H1 (cell line): ENCODE measurements around the gene ENTPD2. TPM values are rescaled to one million over a fixed set of nuclear protein-coding genes. Genes with fewer than 3 reads are reported as not detected.

Source experiments
- CTCF ChIA-PET: fragments of 300-600 bp; sonication (Branson Sonifier 250); formaldehyde crosslinking; loops from one replicate; lab custom pipeline; 2021; ENCODE audit not compliant: partially characterized antibody; lab: Charles Lee
- POLR2A ChIA-PET: fragments of 300-600 bp; sonication (Branson Sonifier 250); formaldehyde crosslinking; loops from one replicate; lab custom pipeline; 2021; ENCODE audit warnings: inconsistent platforms; ENCODE audit not compliant: partially characterized antibody; lab: Charles Lee
- DNase-seq, 2 experiments: peaks; one replicate each; pipeline versions ENCODE4 v3.0.0 to v3.0.0-alpha.2; 2010 to 2022; ENCODE audit warnings: low spot score in 2 of 2, low read depth in 1 of 2, mixed read lengths in 1 of 2
- FAIRE-seq: peaks from 2 replicates; lab custom pipeline; 2011; peaks lifted over from hg19 to GRCh38; lab: Jason Lieb, UNC
- H2AFZ ChIP-seq: 2 replicates; pipeline ENCODE4 v1.8.1; 2012; ENCODE audit warnings: low read length, inconsistent platforms
- H2AK5ac ChIP-seq: 2 replicates; pipeline ENCODE4 v1.6.1; 2013; ENCODE audit warnings: low read depth, low read length
- H2BK120ac ChIP-seq: replicated peaks from 2 replicates; pipeline ENCODE3; 2013; ENCODE audit warnings: low read depth, low read length, inconsistent platforms
- H2BK12ac ChIP-seq: 2 replicates; pipeline ENCODE4 v1.6.1; 2013; ENCODE audit warnings: low read depth, low read length
- H2BK15ac ChIP-seq: 2 replicates; pipeline ENCODE4 v1.6.1; 2013; ENCODE audit warnings: low read length
- H2BK20ac ChIP-seq: 2 replicates; pipeline ENCODE4 v1.6.1; 2013; ENCODE audit warnings: low read length
- H2BK5ac ChIP-seq: 2 replicates; pipeline ENCODE4 v1.6.1; 2013; ENCODE audit warnings: low read depth, low read length
- H3K14ac ChIP-seq: 2 replicates; pipeline ENCODE4 v1.6.1; 2013; ENCODE audit warnings: inconsistent platforms; ENCODE audit not compliant: insufficient read length
- H3K18ac ChIP-seq: 2 replicates; pipeline ENCODE4 v1.6.1; 2013; ENCODE audit warnings: low read length; ENCODE audit errors: extremely low read depth
- H3K23ac ChIP-seq: 2 replicates; pipeline ENCODE4 v1.6.1; 2013; ENCODE audit warnings: inconsistent platforms; ENCODE audit not compliant: insufficient read length
- H3K23me2 ChIP-seq: 2 replicates; pipeline ENCODE4 v1.6.1; 2013; ENCODE audit warnings: low read depth, low read length
- H3K27ac ChIP-seq: 2 replicates; pipeline ENCODE4 v1.6.1; 2011; ENCODE audit warnings: low read depth, low read length, inconsistent platforms
- H3K27me3 ChIP-seq, 4 experiments: replicated peaks in 1 of 4; 1 replicate in 1 of 4; 2 replicates in 3 of 4; pipeline versions ENCODE4 v1.6.1 to v1.8.1; 2011 to 2013; ENCODE audit warnings: low read length in 3 of 4, mild to moderate bottlenecking in 3 of 4, inconsistent platforms in 2 of 4, mixed read lengths in 2 of 4, moderate library complexity in 1 of 4; ENCODE audit not compliant: control insufficient read depth in 3 of 4, insufficient read depth in 3 of 4; ENCODE audit errors: extremely low read depth in 1 of 4
- H3K36me3 ChIP-seq, 4 experiments: 2 replicates each; pipeline versions ENCODE4 v1.6.1 to v1.8.1; 2011 to 2013; ENCODE audit warnings: mild to moderate bottlenecking in 4 of 4, low read length in 3 of 4, moderate library complexity in 2 of 4, control low read depth in 1 of 4, inconsistent platforms in 1 of 4; ENCODE audit not compliant: insufficient read depth in 4 of 4, control insufficient read depth in 2 of 4
- H3K4ac ChIP-seq: replicated peaks from 2 replicates; pipeline ENCODE3; 2013; ENCODE audit warnings: low read length, low read depth, mixed read lengths, inconsistent platforms; ENCODE audit not compliant: insufficient read length
- H3K4me1 ChIP-seq, 4 experiments: replicated peaks in 1 of 4; 1 replicate in 1 of 4; 2 replicates in 3 of 4; pipeline versions ENCODE4 v1.6.1 to v1.8.1; 2011 to 2013; ENCODE audit warnings: low read length in 3 of 4, inconsistent platforms in 2 of 4, mixed read lengths in 1 of 4; ENCODE audit not compliant: insufficient read depth in 4 of 4, control insufficient read depth in 3 of 4
- H3K4me2 ChIP-seq, 2 experiments: 2 replicates each; pipeline versions ENCODE4 v1.6.1 to v1.8.1; 2011 to 2013; ENCODE audit warnings: low read depth in 2 of 2, low read length in 2 of 2, control low read depth in 1 of 2, inconsistent platforms in 1 of 2, mild to moderate bottlenecking in 1 of 2; ENCODE audit not compliant: insufficient read depth in 1 of 2
- H3K4me3 ChIP-seq, 4 experiments: fragments of 200-600, 300-600 bp in 1 of 4; sonication (generic), shearing (Covaris generic), sonication (Bioruptor Twin) in 1 of 4; 2 replicates each; pipeline versions ENCODE4 v1.5.1 to v1.8.1; 2011 to 2016; ENCODE audit warnings: low read length in 4 of 4, low read depth in 3 of 4, control low read depth in 2 of 4, inconsistent platforms in 2 of 4, mild to moderate bottlenecking in 2 of 4, mixed read lengths in 1 of 4, moderate library complexity in 1 of 4; ENCODE audit not compliant: insufficient read depth in 2 of 4; ENCODE audit errors: extremely low read depth in 1 of 4
- H3K56ac ChIP-seq: replicated peaks from 2 replicates; pipeline ENCODE3; 2013; ENCODE audit warnings: low read depth, mild to moderate bottlenecking, mixed read lengths, low read length, inconsistent platforms; ENCODE audit not compliant: insufficient read length
- H3K79me1 ChIP-seq: 2 replicates; pipeline ENCODE4 v1.6.1; 2013; ENCODE audit warnings: low read depth, low read length, control low read depth
- H3K79me2 ChIP-seq, 2 experiments: 2 replicates each; pipeline versions ENCODE4 v1.6.1 to v1.8.1; 2012 to 2013; ENCODE audit warnings: low read length in 2 of 2, mild to moderate bottlenecking in 2 of 2, inconsistent platforms in 1 of 2; ENCODE audit not compliant: insufficient read depth in 2 of 2, control insufficient read depth in 1 of 2
- H3K9ac ChIP-seq, 4 experiments: replicated peaks in 1 of 4; 1 replicate in 1 of 4; 2 replicates in 3 of 4; pipeline versions ENCODE4 v1.6.1 to v1.8.1; 2011 to 2013; ENCODE audit warnings: low read depth in 3 of 4, low read length in 3 of 4, control low read depth in 2 of 4, mild to moderate bottlenecking in 2 of 4, moderate library complexity in 2 of 4, inconsistent platforms in 1 of 4; ENCODE audit errors: extremely low read depth in 1 of 4
- H3K9me3 ChIP-seq, 2 experiments: 2 replicates each; pipeline versions ENCODE4 v1.6.1 to v1.8.1; 2012 to 2013; ENCODE audit warnings: mild to moderate bottlenecking in 2 of 2, moderate library complexity in 2 of 2, control low read depth in 1 of 2, inconsistent platforms in 1 of 2, low read depth in 1 of 2, low read length in 1 of 2, mixed read lengths in 1 of 2; ENCODE audit not compliant: insufficient read depth in 2 of 2
- H4K20me1 ChIP-seq, 2 experiments: replicated peaks in 1 of 2; 2 replicates each; pipeline versions ENCODE3 to v1.8.1; 2011 to 2013; ENCODE audit warnings: inconsistent platforms in 2 of 2, low read length in 2 of 2, mild to moderate bottlenecking in 1 of 2; ENCODE audit not compliant: insufficient read depth in 2 of 2, control insufficient read depth in 1 of 2
- H4K5ac ChIP-seq: 2 replicates; pipeline ENCODE4 v1.6.1; 2013; ENCODE audit warnings: low read length, low read depth, mixed read lengths, inconsistent platforms; ENCODE audit not compliant: insufficient read length
- H4K8ac ChIP-seq: 2 replicates; pipeline ENCODE4 v1.8.0; 2013; ENCODE audit warnings: mild to moderate bottlenecking, moderate library complexity, low read length, inconsistent platforms; ENCODE audit not compliant: insufficient read depth; ENCODE audit errors: extremely low read depth
- H4K91ac ChIP-seq: replicated peaks from 2 replicates; pipeline ENCODE3; 2013; ENCODE audit warnings: low read length, mixed read lengths, inconsistent platforms; ENCODE audit not compliant: insufficient read length
- GABPA ChIP-seq: IDR thresholded peaks from 2 replicates; pipeline ENCODE4 v1.6.1; 2011; ENCODE audit warnings: mild to moderate bottlenecking, low read length, moderate library complexity, borderline replicate concordance; ENCODE audit not compliant: insufficient read depth
- TCF12 ChIP-seq: IDR thresholded peaks from 2 replicates; pipeline ENCODE4 v1.6.1; 2011; ENCODE audit warnings: low read depth, mild to moderate bottlenecking, low read length
- ZNF274 ChIP-seq: IDR thresholded peaks from 2 replicates; pipeline ENCODE4 v1.7.0; 2012; ENCODE audit warnings: low read length, borderline replicate concordance; ENCODE audit errors: extremely low read depth
- WGBS, 2 experiments: shearing (Covaris generic) in 1 of 2; methylation state at CpG; one replicate each; pipeline versions ENCODE4 v1.1.6 to v1.1.7; 2013 to 2015; ENCODE audit warnings: low lambda C conversion rate in 2 of 2, mixed read lengths in 2 of 2, inconsistent platforms in 1 of 2, low coverage in 1 of 2, missing lambda C conversion rate in 1 of 2; ENCODE audit not compliant: insufficient replicate concordance in 2 of 2, insufficient coverage in 1 of 2, insufficient read length in 1 of 2; ENCODE audit errors: extremely low coverage in 1 of 2, missing lambda C conversion rate in 1 of 2; 5-methylcytosine and 5-hydroxymethylcytosine counted together
- polyA plus RNA-seq, 7 experiments: library from polyadenylated mRNA; depleted of rRNA in 3 of 7; stranded (reverse) in 5 of 7; unstranded in 2 of 7; fragments of >200 nt in 5 of 7; fragments of 200-250 nt in 2 of 7; gene quantifications; 1 replicate in 5 of 7; 2 replicates in 1 of 7; 4 replicates in 1 of 7; pipeline versions ENCODE4 v1.2.1 to v1.2.3, GENCODE V29; 2011 to 2013; ENCODE audit warnings: missing spikeins in 2 of 7, mixed read lengths in 2 of 7
- total RNA-seq: library from RNA; stranded (reverse); fragmentation: NEBNext Ultra II Directional; extraction: Animal tissue kit (Norgen Biotek cat#: 25700); gene quantifications from 2 replicates; pipeline ENCODE4 v1.2.1, GENCODE V29; 2021
- TF ChIP-seq, protein P1 (sequence below): IDR thresholded peaks from 2 replicates; pipeline ENCODE4 v1.6.1; 2012; ENCODE audit warnings: inconsistent platforms

ENTPD2 gene
- total and polyA plus RNA-seq, 2 of the 8 experiments (the other 6 are each of a cell fraction or from before 2014, with no cell fraction given): 0.65 to 3.8 TPM

DNA sequence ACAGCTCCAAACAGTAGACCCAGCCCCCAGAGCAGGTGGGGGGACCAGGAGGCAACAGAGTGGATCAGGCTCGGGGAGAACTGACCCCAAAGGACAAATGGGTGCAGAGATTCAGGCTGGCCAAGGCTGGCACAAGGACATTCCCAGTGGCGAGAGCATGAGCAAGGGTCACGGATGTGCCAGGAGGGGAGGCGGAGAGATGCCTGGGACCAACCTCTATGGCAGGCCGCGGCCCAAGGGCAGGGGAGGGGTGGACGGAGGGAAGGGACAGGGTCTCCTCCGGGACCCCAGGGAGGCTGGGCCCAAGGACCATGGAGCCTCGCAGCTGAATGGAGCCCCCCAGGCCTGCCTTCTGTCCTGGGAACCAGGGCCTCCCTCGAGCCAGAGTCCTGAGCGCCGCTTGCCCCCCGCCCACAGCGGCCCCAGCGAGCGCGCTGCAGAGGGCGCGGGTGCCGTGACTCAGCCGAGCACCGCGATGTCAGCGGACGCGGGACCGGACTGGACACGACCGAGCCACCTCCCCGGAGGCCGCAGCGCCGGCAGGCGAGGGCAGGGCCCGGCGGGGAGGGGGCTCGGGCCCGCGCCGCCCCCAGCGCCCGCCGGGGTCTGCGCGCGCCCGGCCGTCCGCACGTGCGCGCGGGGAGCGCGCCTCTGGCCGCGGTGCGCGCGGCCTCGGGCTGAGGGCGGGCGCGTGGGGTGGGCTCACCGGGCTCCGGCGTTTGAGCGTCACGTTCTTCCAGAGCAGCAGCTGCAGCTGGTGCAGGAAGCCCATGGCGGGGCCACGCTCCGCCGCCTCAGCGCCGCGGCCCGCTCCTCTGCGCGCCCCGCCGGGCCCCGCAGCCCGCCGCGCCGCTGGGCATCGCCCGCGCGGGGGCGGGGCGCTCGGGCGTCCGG, 26.2 kb downstream of the ENTPD2 start, which contains the start of gene ABCA2:
TSS of gene ABCA2 (minus strand) at position 869 of the 894 bp plus-strand sequence. CDS start at position 772, 97 bp downstream.
- H3K23ac ChIP-seq: no peak within 1 kb of the TSS
- peaks cover 0 to 11% (median 3%) of the 10 kb centered on the region in 4 experiments; a peak in 5 of 7 replicates for H3K4me1 ChIP-seq
- H3K9ac ChIP-seq: no peak within 1 kb of the TSS; a peak in 2 of 7 replicates
- no peak within 1 kb of the TSS for H4K5ac ChIP-seq
- H2BK5ac ChIP-seq: no peak within 1 kb of the TSS
- no peak within 1 kb of the TSS for H3K14ac ChIP-seq
- no peak within 1 kb of the TSS for H2AK5ac ChIP-seq
- H2BK20ac ChIP-seq: no peak within 1 kb of the TSS
- FAIRE-seq: no peak
- TF ChIP-seq GABPA (peak; percentile 60; the same call in 1 of the 2 replicates), TCF12 (no peak), ZNF274 (no peak)
- TF ChIP-seq, protein P1, sequence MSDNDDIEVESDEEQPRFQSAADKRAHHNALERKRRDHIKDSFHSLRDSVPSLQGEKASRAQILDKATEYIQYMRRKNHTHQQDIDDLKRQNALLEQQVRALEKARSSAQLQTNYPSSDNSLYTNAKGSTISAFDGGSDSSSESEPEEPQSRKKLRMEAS: peak; percentile 7; the same call in 1 of the 2 replicates
- TF ChIP-seq, all 59 proteins: peak for 2
- Histone ChIP-seq H3K9me3 (no peaks in the 10 kb centered on the region), H3K79me2 (no peaks in the 10 kb centered on the region), H3K27me3 (peaks cover 1 to 27% (median 15%) of the 10 kb centered on the region in 4 experiments; a peak in 6 of 7 replicates), H3K79me1 (no peaks in the 10 kb centered on the region), H3K4me3 (peak within 1 kb of the TSS; percentile 37 to 78 (median 46)), H2BK120ac (no peak within 1 kb of the TSS), H3K4me2 (peak within 1 kb of the TSS; percentile 39 to 91), H2AFZ (peak within 1 kb of the TSS; percentile 82; the same call in 1 of the 2 replicates), H2BK12ac (no peak within 1 kb of the TSS; the same call in 1 of the 2 replicates), H3K23me2 (peaks cover 4% of the 10 kb centered on the region; the same call in 1 of the 2 replicates), H3K56ac (no peak within 1 kb of the TSS), H4K91ac (peak within 1 kb of the TSS; percentile 59), H4K8ac (peak within 1 kb of the TSS; percentile 46), H3K36me3 (no peaks in the 10 kb centered on the region), H3K18ac (peak within 1 kb of the TSS; percentile 60), H2BK15ac (peak within 1 kb of the TSS; percentile 88; the same call in 1 of the 2 replicates), H4K20me1 (peaks cover 0 to 4% of the 10 kb centered on the region in 2 experiments), H3K27ac (no peak within 1 kb of the TSS), H3K4ac (peak within 1 kb of the TSS; percentile 80)
- no peak for DNase-seq
- ChIA-PET POLR2A (interaction anchor here (1.2 kb wide), 1 partner anchor 213 kb away, joined by 3 read pairs; the partner anchor contains the start of gene TUBB4B), CTCF (interaction anchor here (0.8 to 8.5 kb wide), 26 partner anchors 7 to 234 kb away, joined by 3 to 110 read pairs (median 10); partner anchors contain the start of genes AJM1, C8G, CLIC3 and LCNL1)
- 38% methylated on average over 16 of the region's 95 CpGs; no CpG with 5 or more reads in 1 of the 2 experiments for WGBS, 2 experiments
